ENCODE data around the gene METTL5.
A peak's percentile ranks its signal among the peaks of the same experiment; 100 is the strongest.

Gene METTL5

GRCh38 chr2:169775765-169776164, 48.9 kb downstream of the METTL5 start:
- FAIRE-seq = no peak
- TF ChIP-seq POLR2A (IDR thresholded peaks at IDR 0.05; ENCODE audit: low read depth, low read length) (no peak), TAF1 (IDR thresholded peaks at IDR 0.05; ENCODE audit: borderline replicate concordance, low read depth, low read length) (no peak), POLR2AphosphoS5 (IDR thresholded peaks at IDR 0.05; ENCODE audit: low read depth, low read length) (no peak)
- no peak for DNase-seq (ENCODE audit: insufficient read length)

DNA sequence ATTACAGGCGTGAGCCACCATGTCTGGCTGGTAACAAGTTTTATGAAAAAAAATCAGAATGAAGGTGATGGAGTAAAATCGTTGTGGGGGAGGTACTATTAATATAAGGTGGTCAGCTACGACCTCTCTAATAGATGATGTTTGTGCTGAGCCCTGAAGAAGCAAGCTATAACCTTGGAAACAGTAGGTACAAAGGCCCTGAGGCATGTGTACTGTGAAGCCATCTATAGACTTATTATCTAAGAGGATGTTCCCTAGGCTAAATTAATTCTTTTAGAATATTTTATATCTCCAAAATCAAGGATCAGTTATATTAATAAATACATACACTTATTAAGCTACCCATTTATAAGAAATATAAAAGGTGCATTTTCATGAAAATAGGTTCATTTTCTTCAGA, 49.4 kb downstream of the METTL5 start:
- FAIRE-seq = no peak
- TF ChIP-seq POLR2A (IDR thresholded peaks at IDR 0.05; ENCODE audit: low read depth, low read length) (no peak), POLR2AphosphoS5 (IDR thresholded peaks at IDR 0.05; ENCODE audit: low read depth, low read length) (no peak), TAF1 (IDR thresholded peaks at IDR 0.05; ENCODE audit: borderline replicate concordance, low read depth, low read length) (no peak)
- DNase-seq (ENCODE audit: insufficient read length) = no peak

- TF ChIP-seq POLR2A (IDR thresholded peaks at IDR 0.05; ENCODE audit: low read depth, low read length) (no peak), POLR2AphosphoS5 (IDR thresholded peaks at IDR 0.05; ENCODE audit: low read depth, low read length) (no peak), TAF1 (IDR thresholded peaks at IDR 0.05; ENCODE audit: borderline replicate concordance, low read depth, low read length) (no peak)
- DNase-seq (ENCODE audit: insufficient read length) (no peak), FAIRE-seq (no peak)
These were observed 52.1 kb downstream of the METTL5 start for GRCh38 chr2:169772651-169773050.

DNA sequence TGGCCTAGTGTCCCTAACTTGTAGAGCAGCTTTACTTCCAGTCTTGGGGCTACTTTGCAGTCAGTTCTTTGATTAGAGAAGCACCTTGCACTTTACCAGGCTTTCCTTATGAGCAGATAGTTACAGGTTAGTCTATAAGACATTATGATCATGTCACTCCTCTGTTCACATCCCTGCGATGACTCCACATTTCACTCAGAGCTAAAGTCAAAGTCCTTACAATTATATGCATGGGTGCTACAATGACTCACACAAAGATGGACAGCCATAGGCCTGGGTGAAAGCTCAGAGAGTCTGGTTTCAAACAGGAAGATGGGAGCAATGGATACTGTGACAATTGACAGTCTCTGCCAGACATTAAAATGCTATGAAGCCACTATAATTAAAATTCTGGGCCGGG, 53.1 kb downstream of the METTL5 start:
- no peak for FAIRE-seq
- TF ChIP-seq POLR2A (IDR thresholded peaks at IDR 0.05; ENCODE audit: low read depth, low read length) (no peak), TAF1 (IDR thresholded peaks at IDR 0.05; ENCODE audit: borderline replicate concordance, low read depth, low read length) (no peak), POLR2AphosphoS5 (IDR thresholded peaks at IDR 0.05; ENCODE audit: low read depth, low read length) (no peak)
- no peak for DNase-seq (ENCODE audit: insufficient read length)

- FAIRE-seq = no peak
- TF ChIP-seq POLR2AphosphoS5 (IDR thresholded peaks at IDR 0.05; ENCODE audit: low read depth, low read length) = no peak
- TF ChIP-seq TAF1 (IDR thresholded peaks at IDR 0.05; ENCODE audit: borderline replicate concordance, low read depth, low read length) = no peak
- TF ChIP-seq POLR2A (IDR thresholded peaks at IDR 0.05; ENCODE audit: low read depth, low read length) = no peak
- no peak for DNase-seq (ENCODE audit: insufficient read length)
These were observed 53.7 kb downstream of the METTL5 start for GRCh38 chr2:169771021-169771420.

DNA sequence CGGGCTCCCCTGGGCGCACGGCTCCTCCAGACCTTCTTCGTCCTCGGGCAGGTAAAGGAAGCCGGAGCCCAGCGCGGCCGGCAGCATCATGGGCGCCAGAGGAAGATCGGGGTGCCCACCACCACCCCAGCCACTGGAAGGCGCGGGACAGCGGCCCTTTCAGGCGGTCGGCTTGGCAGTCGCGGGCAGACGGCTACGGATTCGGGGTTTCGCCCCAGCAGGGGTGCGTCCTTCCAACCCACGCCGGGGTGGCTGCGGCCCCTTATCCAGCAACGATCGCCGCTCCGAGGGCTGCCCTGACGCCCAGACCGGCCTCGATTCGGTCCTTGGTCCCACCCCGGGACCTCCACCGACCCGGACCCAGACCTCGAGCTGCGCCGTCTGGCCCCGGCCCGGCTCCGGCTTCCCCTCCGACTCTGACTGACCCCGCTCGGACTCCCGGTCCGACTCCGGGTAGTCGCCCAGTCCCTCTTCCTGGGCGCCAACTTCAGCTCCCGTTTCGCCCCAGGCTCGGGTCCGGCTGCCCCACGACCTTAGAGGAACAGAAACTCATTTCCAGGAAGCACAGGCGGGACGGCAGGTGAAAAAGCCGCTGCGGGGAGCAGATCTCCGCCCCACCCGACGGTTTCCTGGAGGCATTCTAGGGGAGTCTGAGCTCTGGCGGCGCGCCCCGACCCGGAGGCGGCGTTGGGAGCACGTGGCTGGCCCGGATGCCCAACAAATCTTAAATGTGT, 56.3 kb downstream of the METTL5 start:
- FAIRE-seq (no peak), DNase-seq (ENCODE audit: insufficient read length) (peak; percentile 22)
- TF ChIP-seq POLR2AphosphoS5 (IDR thresholded peaks at IDR 0.05; ENCODE audit: low read depth, low read length) = no peak
- no peak for TF ChIP-seq POLR2A (IDR thresholded peaks at IDR 0.05; ENCODE audit: low read depth, low read length)
- no peak for TF ChIP-seq TAF1 (IDR thresholded peaks at IDR 0.05; ENCODE audit: borderline replicate concordance, low read depth, low read length)

DNA sequence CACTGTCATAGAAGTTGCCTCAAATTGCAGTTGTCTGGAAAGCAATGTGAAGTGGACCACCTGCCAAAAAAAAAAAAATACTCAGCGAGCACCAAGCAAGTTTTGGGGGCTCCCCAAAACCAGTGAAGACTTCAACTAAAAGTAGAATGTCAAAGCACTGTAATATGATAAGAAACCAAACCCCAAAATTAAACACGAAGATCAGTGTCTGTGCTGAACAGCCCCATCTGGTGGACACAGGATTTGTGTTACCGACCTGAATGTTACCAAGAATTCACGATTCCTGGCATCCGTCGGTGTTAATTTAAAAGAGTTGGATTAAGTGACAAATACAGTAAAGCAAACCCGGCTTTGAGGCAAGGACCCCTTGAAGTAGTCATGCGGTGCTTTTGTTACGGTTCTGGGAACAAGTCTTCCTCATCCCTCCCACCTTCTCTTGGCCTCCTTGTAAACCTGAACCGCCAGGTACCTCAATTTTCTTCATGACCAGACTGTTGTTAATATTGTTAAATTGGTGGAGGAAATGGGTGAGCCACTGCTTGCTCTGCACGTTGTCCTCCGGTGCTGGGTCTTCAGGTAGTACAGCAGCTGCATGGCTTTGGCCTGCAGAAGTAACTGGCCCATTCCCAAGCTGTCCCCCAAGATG, 57.3 kb downstream of the METTL5 start:
- TF ChIP-seq TAF1 (IDR thresholded peaks at IDR 0.05; ENCODE audit: borderline replicate concordance, low read depth, low read length) (no peak), POLR2A (IDR thresholded peaks at IDR 0.05; ENCODE audit: low read depth, low read length) (no peak), POLR2AphosphoS5 (IDR thresholded peaks at IDR 0.05; ENCODE audit: low read depth, low read length) (no peak)
- DNase-seq (ENCODE audit: insufficient read length) (peak; percentile 19), FAIRE-seq (peak; percentile 5)

- no peak for DNase-seq (ENCODE audit: insufficient read length)
- TF ChIP-seq POLR2AphosphoS5 (IDR thresholded peaks at IDR 0.05; ENCODE audit: low read depth, low read length) (no peak), POLR2A (IDR thresholded peaks at IDR 0.05; ENCODE audit: low read depth, low read length) (no peak), TAF1 (IDR thresholded peaks at IDR 0.05; ENCODE audit: borderline replicate concordance, low read depth, low read length) (no peak)
- no peak for FAIRE-seq
These were observed 59.2 kb downstream of the METTL5 start for GRCh38 chr2:169765523-169765922.

GRCh38 chr2:169761970-169762292, 62.8 kb downstream of the METTL5 start:
- TF ChIP-seq POLR2A (IDR thresholded peaks at IDR 0.05; ENCODE audit: low read depth, low read length) = no peak
- TF ChIP-seq POLR2AphosphoS5 (IDR thresholded peaks at IDR 0.05; ENCODE audit: low read depth, low read length) = no peak
- FAIRE-seq (no peak), DNase-seq (ENCODE audit: insufficient read length) (no peak)
